ENCODE measurements around the gene SERPINE1. TPM values are rescaled to one million over a fixed set of nuclear protein-coding genes. Genes with fewer than 3 reads are reported as not detected.
A peak's percentile ranks its signal among the peaks of the same experiment; 100 is the strongest.

Gene SERPINE1
- total RNA-seq, 4 donors from 2014 or later = 1.1 to 4.8 (median 3.1) TPM

DNA sequence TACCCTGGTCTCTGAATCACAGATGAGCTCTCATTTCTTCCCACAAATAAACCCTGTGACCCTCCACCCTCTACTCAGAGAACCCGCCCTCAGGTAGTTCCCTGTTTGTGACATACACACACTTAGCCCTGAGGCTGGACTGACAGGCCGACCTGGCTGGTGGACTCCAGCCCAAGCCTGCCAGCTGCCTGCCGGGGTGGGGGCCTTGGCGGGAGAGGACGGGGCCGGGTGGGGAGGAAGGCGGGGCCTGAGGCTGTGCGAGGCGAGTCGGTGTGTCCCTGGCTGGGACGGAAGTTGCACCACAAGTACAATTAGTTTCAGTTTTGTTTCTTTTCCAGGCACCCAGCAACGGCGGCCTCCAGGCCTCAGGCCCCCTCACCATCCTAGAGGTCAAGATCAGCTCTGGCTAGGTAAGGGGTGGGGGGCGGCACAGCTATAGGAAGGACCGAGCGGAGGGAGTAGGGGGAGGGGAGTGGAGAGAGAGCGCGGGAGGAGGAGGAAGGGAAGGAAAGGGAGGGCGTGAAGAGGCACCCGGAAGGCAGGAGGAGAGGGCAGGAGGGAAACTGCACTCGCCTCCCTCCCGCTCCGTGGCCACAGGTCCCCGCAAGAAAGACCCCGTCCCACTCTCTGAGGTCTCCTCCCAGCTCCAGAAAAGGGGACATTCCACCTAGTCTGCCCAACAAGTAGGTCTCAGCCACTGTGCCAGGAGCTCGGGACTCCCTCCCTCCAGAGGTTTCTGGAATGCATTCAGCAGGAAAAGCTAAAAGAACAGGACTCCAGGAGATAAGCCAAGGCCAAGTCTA is 41.5 kb upstream of the SERPINE1 start, which contains the start of gene TRIM56:
Gene TRIM56 (plus strand): TSS at position 320 of the 803 bp plus-strand sequence. CDS start 1,832 bp downstream, outside the sequence.
- DNase-seq = peak; percentile 45
- no peaks in the 10 kb centered on the region for H3K27me3 ChIP-seq
- WGBS, 2 donors = 0 to 1% methylated on average over 17 to 23 of the region's 26 CpGs
- intact Hi-C loops (cut with DNase I) = no loop called here
- peaks cover 9 to 34% (median 20%) of the 10 kb centered on the region in 3 donors for H3K36me3 ChIP-seq
- peak within 1 kb of the TSS; percentile 59 to 84 (median 70) for H3K4me3 ChIP-seq
- peaks cover 26 to 51% (median 34%) of the 10 kb centered on the region in 3 donors for H3K4me1 ChIP-seq
- no peaks in the 10 kb centered on the region for H3K9me3 ChIP-seq
- H3K27ac ChIP-seq = peak within 1 kb of the TSS; percentile 93 to 97 (median 94)
- TF ChIP-seq POLR2A (IDR thresholded peaks at IDR 0.05) (peak in 1 of 4 donors; percentile 52), CTCF (IDR thresholded peaks at IDR 0.05) (no peak)

- WGBS, 2 donors = 85 to 94% methylated on average over 6 to 17 of the region's 45 CpGs
- H3K36me3 ChIP-seq = peaks cover 9 to 49% (median 25%) of the 10 kb centered on the region in 3 donors
- H3K4me3 ChIP-seq = peak overlapping the region; percentile 12 to 84 (median 54)
- peak overlapping the region; percentile 40 to 95 (median 53) for H3K27ac ChIP-seq
- no peaks in the 10 kb centered on the region for H3K9me3 ChIP-seq
- DNase-seq = no peak
- intact Hi-C loops (cut with DNase I) = no loop called here
- H3K4me1 ChIP-seq = peaks cover 26 to 51% (median 34%) of the 10 kb centered on the region in 3 donors
- no peaks in the 10 kb centered on the region for H3K27me3 ChIP-seq
- TF ChIP-seq POLR2A (IDR thresholded peaks at IDR 0.05) (no peak), CTCF (IDR thresholded peaks at IDR 0.05) (no peak)
Observed at GRCh38 chr7:101087334-101088068, 39.4 kb upstream of the SERPINE1 start.

DNA sequence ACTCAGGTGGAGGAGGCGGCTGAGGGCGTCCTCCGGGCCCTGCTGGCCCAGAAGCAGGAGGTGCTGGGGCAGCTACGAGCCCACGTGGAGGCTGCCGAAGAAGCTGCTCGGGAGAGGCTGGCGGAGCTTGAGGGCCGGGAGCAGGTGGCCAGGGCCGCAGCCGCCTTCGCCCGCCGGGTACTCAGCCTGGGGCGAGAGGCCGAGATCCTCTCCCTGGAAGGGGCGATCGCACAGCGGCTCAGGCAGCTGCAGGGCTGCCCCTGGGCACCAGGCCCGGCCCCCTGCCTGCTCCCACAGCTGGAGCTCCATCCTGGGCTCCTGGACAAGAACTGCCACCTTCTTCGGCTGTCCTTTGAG is 38.9 kb upstream of the SERPINE1 start:
- Histone ChIP-seq H3K4me1 (peaks cover 26 to 51% (median 34%) of the 10 kb centered on the region in 3 donors), H3K36me3 (peaks cover 9 to 52% (median 25%) of the 10 kb centered on the region in 3 donors), H3K4me3 (peak overlapping the region in 2 of 4 donors; percentile 30 to 84), H3K27me3 (no peaks in the 10 kb centered on the region), H3K27ac (no peak overlapping the region), H3K9me3 (no peaks in the 10 kb centered on the region)
- 90% methylated on average over 6 of the region's 21 CpGs; no CpG with 5 or more reads in 1 of the 2 donors for WGBS, 2 donors
- TF ChIP-seq CTCF (IDR thresholded peaks at IDR 0.05) (no peak), POLR2A (IDR thresholded peaks at IDR 0.05) (no peak)
- intact Hi-C loops (cut with DNase I) = no loop called here
- no peak for DNase-seq

GRCh38 chr7:101088858-101089529 is 37.9 kb upstream of the SERPINE1 start:
- no peaks in the 10 kb centered on the region for H3K9me3 ChIP-seq
- intact Hi-C loops (cut with DNase I) = no loop called here
- no peaks in the 10 kb centered on the region for H3K27me3 ChIP-seq
- H3K4me3 ChIP-seq = no peak overlapping the region
- H3K27ac ChIP-seq = no peak overlapping the region
- H3K4me1 ChIP-seq = peaks cover 26 to 58% (median 34%) of the 10 kb centered on the region in 3 donors
- H3K36me3 ChIP-seq = peaks cover 9 to 52% (median 25%) of the 10 kb centered on the region in 3 donors
- TF ChIP-seq CTCF (IDR thresholded peaks at IDR 0.05) (no peak), POLR2A (IDR thresholded peaks at IDR 0.05) (no peak)
- 86 to 96% methylated on average over 5 to 25 of the region's 41 CpGs for WGBS, 2 donors
- no peak for DNase-seq

Data from esophagus squamous epithelium (tissue), 5 donors.